Activated CD4-positive, alpha-beta T cell treated with anti-CD3 and anti-CD28 coated beads for 36 hours (primary cell): Measurements from ENCODE around the gene LBX2. TPM values are rescaled to one million over a fixed set of nuclear protein-coding genes. Genes with fewer than 3 reads are reported as not detected.

Experiments
- ATAC-seq: fragments of 200-7000 bp; cut with Tn5 transposase; one replicate; pipeline ENCODE4 v1.10.0; 2021; ENCODE audit warnings: mild to moderate bottlenecking, moderate library complexity
- CTCF ChIA-PET: fragments of 350-600 bp; sonication (Branson Sonifier 250); formaldehyde crosslinking; loops from one replicate; lab custom pipeline; 2021; ENCODE audit warnings: antibody characterized with exemption; lab: Charles Lee
- POLR2A ChIA-PET: fragments of 350-600 bp; sonication (Branson Sonifier 250); formaldehyde crosslinking; loops from one replicate; lab custom pipeline; 2021; ENCODE audit warnings: antibody characterized with exemption, inconsistent platforms; lab: Charles Lee
- DNase-seq: peaks from one replicate; pipeline ENCODE4 v3.0.0-alpha.2; 2020
- H3K27ac Mint-ChIP-seq: one replicate; pipeline ENCODE4 v1.8.0; 2021; ENCODE audit warnings: mixed read lengths
- H3K27me3 Mint-ChIP-seq: one replicate; pipeline ENCODE4 v1.8.0; 2021; ENCODE audit warnings: mixed read lengths
- H3K36me3 Mint-ChIP-seq: one replicate; pipeline ENCODE4 v1.8.0; 2021; ENCODE audit warnings: low read depth, mixed read lengths
- H3K4me1 Mint-ChIP-seq: one replicate; pipeline ENCODE4 v1.8.0; 2021; ENCODE audit warnings: mixed read lengths
- H3K4me3 Mint-ChIP-seq: one replicate; pipeline ENCODE4 v1.8.0; 2021; ENCODE audit warnings: mild to moderate bottlenecking, moderate library complexity, mixed read lengths
- H3K9me3 Mint-ChIP-seq: one replicate; pipeline ENCODE4 v1.8.0; 2021; ENCODE audit warnings: low read depth, mixed read lengths
- intact Hi-C, 2 experiments: fragments of 100-400 bp; cut with DNase I in 1 of 2; cut with micrococcal nuclease in 1 of 2; formaldehyde crosslinking; loops; one replicate each; pipeline versions ENCODE4 v1.14.2 to v1.15.1; 2022 to 2024; cut with DNase I, micrococcal nuclease
- total RNA-seq, 2 experiments: library from RNA; stranded (reverse); gene quantifications; one replicate each; pipeline ENCODE4 v1.2.3, GENCODE V29; 2021

Gene LBX2
- total RNA-seq, 2 experiments from 2014 or later: 0.28 TPM; not detected in 1

DNA sequence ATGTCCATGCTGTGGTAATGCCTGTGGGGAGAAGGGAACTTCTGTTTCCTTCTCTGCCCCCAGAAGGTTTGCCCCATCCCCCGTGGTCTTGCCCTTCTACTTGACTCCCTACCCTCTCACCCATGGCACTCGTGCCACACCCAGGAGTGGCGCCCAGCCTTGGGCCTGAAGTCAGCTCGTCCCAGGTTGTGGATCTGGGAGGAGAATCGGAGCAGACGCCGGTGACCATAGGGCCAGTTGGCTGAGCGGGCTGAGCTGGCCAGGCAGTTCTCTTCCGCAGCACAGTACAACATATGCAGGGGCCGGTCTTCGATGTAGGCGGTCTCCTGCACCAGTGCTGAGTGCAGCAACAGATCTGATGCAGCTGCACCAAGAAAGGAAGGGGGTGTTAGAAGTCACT, 35.0 kb upstream of the LBX2 start:
- CTCF ChIA-PET: interaction anchor here (1.0 to 1.5 kb wide), 2 partner anchors 51 to 52 kb away, joined by 3 to 7 read pairs; partner anchors contain the start of genes CCDC142 and TTC31

DNA sequence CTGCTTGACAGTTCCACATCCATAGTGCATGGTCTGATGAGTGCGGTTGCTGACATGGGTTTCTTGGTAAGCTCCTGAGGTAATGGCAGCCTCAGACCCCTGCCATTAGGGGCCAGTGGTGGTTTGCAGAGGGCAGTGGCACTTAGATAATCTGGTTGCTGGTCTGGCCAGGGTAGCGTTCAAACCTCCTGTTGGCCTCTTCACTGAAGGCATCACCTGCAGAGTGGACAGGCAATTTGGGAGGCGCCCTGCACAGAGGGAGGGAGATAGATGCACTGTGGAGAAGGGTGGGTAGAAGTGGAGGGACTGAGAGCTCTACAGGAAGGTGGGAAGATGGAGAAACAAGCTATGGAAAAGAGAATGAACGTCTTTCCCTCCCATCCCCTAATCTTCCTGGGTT, 34.1 kb upstream of the LBX2 start:
- H3K36me3 Mint-ChIP-seq: peaks cover 26% of the 10 kb centered on the region
- POLR2A ChIA-PET: interaction anchor here (0.6 to 0.7 kb wide), 2 partner anchors 33 to 288 kb away, joined by 3 read pairs; no protein-coding TSS in a partner anchor
- peaks cover 16% of the 10 kb centered on the region for H3K4me1 Mint-ChIP-seq
- intact Hi-C loops: loop anchor here (5.0 kb wide), 3 partner anchors 36 to 201 kb away; partner anchors contain the start of gene LBX2 (in 1 of the 2)
- H3K27ac Mint-ChIP-seq: no peak overlapping the region
- DNase-seq (no peak), ATAC-seq (no peak)
- H3K27me3 Mint-ChIP-seq: peaks cover 7% of the 10 kb centered on the region
- H3K9me3 Mint-ChIP-seq: no peaks in the 10 kb centered on the region
- CTCF ChIA-PET: interaction anchor here (0.7 to 1.5 kb wide), 3 partner anchors 51 to 208 kb away, joined by 3 to 7 read pairs (median 3); partner anchors contain the start of genes CCDC142 and TTC31
- no peak overlapping the region for H3K4me3 Mint-ChIP-seq

More for the DNA sequence above, 35.0 kb upstream of the LBX2 start:
- peaks cover 16% of the 10 kb centered on the region for H3K27me3 Mint-ChIP-seq
- no peaks in the 10 kb centered on the region for H3K9me3 Mint-ChIP-seq
- POLR2A ChIA-PET: no interaction called here
- ATAC-seq (no peak), DNase-seq (no peak)
- peaks cover 18% of the 10 kb centered on the region for H3K36me3 Mint-ChIP-seq
- peaks cover 16% of the 10 kb centered on the region for H3K4me1 Mint-ChIP-seq
- intact Hi-C loops: loop anchor here (5.0 kb wide), 3 partner anchors 37 to 202 kb away; partner anchors contain the start of gene LBX2 (in 1 of the 2)
- no peak overlapping the region for H3K27ac Mint-ChIP-seq
- H3K4me3 Mint-ChIP-seq: no peak overlapping the region

GRCh38 chr2:74532222-74532621, 32.8 kb upstream of the LBX2 start:
- intact Hi-C loops: loop anchor here (1.0 to 5.0 kb wide), 4 partner anchors 35 to 282 kb away; partner anchors contain the start of gene LBX2 (in 1 of the 2)
- H3K4me1 Mint-ChIP-seq: peaks cover 27% of the 10 kb centered on the region
- H3K4me3 Mint-ChIP-seq: peak overlapping the region; percentile 37
- H3K27me3 Mint-ChIP-seq: no peaks in the 10 kb centered on the region
- ATAC-seq: no peak
- no peaks in the 10 kb centered on the region for H3K9me3 Mint-ChIP-seq
- DNase-seq: no peak
- peaks cover 39% of the 10 kb centered on the region for H3K36me3 Mint-ChIP-seq
- CTCF ChIA-PET: interaction anchor here (0.6 to 4.9 kb wide), 15 partner anchors 9 to 282 kb away, joined by 3 to 33 read pairs (median 4); partner anchors contain the start of genes CCDC142, INO80B, MRPL53 and TTC31
- POLR2A ChIA-PET: no interaction called here
- H3K27ac Mint-ChIP-seq: no peak overlapping the region

GRCh38 chr2:74531666-74532065, 32.3 kb upstream of the LBX2 start:
- Mint-ChIP-seq H3K27ac (no peak overlapping the region), H3K4me1 (peaks cover 31% of the 10 kb centered on the region), H3K27me3 (no peaks in the 10 kb centered on the region), H3K4me3 (no peak overlapping the region), H3K36me3 (peaks cover 44% of the 10 kb centered on the region), H3K9me3 (no peaks in the 10 kb centered on the region)
- no peak for DNase-seq
- no peak for ATAC-seq
- intact Hi-C loops: loop anchor here (1.0 to 5.0 kb wide), 5 partner anchors 17 to 281 kb away; partner anchors contain the start of gene LBX2 (in 1 of the 2)
- ChIA-PET CTCF (interaction anchor here (0.6 to 4.9 kb wide), 16 partner anchors 12 to 282 kb away, joined by 3 to 33 read pairs (median 4); partner anchors contain the start of genes CCDC142, INO80B, MRPL53 and TTC31), POLR2A (interaction anchor here (0.6 kb wide), 1 partner anchor 784 kb away, joined by 6 read pairs; no protein-coding TSS in a partner anchor)

DNA sequence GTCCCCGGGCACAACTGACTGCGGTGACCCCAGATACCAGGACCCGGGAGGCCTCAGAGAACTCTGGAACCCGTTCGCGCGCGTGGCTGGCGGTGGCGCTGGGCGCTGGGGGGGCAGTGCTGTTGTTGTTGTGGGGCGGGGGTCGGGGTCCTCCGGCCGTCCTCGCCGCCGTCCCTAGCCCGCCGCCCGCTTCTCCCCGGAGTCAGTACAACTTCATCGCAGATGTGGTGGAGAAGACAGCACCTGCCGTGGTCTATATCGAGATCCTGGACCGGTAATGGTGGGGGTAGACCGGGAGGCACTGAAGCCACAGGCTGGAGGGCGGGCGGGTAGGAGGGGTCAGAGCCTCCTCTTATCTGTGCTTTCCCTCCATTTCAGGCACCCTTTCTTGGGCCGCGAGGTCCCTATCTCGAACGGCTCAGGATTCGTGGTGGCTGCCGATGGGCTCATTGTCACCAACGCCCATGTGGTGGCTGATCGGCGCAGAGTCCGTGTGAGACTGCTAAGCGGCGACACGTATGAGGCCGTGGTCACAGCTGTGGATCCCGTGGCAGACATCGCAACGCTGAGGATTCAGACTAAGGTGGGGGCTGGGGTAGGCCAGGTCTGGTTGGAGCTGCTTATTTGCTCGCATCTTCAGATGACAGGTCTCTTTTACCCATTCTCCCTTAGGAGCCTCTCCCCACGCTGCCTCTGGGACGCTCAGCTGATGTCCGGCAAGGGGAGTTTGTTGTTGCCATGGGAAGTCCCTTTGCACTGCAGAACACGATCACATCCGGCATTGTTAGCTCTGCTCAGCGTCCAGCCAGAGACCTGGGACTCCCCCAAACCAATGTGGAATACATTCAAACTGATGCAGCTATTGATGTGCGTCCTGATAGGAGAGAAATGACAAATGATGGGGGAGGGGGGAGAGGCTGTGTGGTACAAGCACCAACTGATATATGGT, 31.1 kb upstream of the LBX2 start:
- Mint-ChIP-seq H3K4me3 (peak overlapping the region; percentile 100), H3K9me3 (no peaks in the 10 kb centered on the region), H3K27me3 (no peaks in the 10 kb centered on the region), H3K36me3 (peaks cover 54% of the 10 kb centered on the region), H3K27ac (peak overlapping the region; percentile 85), H3K4me1 (peaks cover 35% of the 10 kb centered on the region)
- POLR2A ChIA-PET: interaction anchor here (0.6 to 1.7 kb wide), 6 partner anchors 15 to 75 kb away, joined by 3 to 11 read pairs (median 4); partner anchors contain the start of genes CCDC142, INO80B, TTC31 and WBP1
- DNase-seq: peak; percentile 68
- intact Hi-C loops: loop anchor here (2.0 to 5.0 kb wide), 4 partner anchors 18 to 198 kb away; partner anchors contain the start of gene LBX2 (in 1 of the 2)
- ATAC-seq: peak; percentile 40
- CTCF ChIA-PET: interaction anchor here (0.6 to 4.9 kb wide), 10 partner anchors 15 to 123 kb away, joined by 3 to 33 read pairs (median 4); partner anchors contain the start of genes CCDC142, INO80B, SEMA4F and TTC31

GRCh38 chr2:74529357-74530238, 30.2 kb upstream of the LBX2 start, which contains the start of the genes AUP1 and HTRA2:
Gene AUP1 (minus strand): TSS chr2:74529706. CDS start chr2:74529629, 77 bp downstream.
Gene HTRA2 (plus strand): TSS chr2:74529933. CDS start chr2:74530007, 74 bp downstream.
- DNase-seq: peak; percentile 97
- ChIA-PET CTCF (interaction anchor here (0.5 to 4.9 kb wide), 7 partner anchors 12 to 119 kb away, joined by 3 to 33 read pairs (median 3); partner anchors contain the start of genes CCDC142, INO80B, TTC31 and WBP1), POLR2A (interaction anchor here (0.6 to 1.7 kb wide), 5 partner anchors 14 to 75 kb away, joined by 3 to 11 read pairs (median 4); partner anchors contain the start of genes CCDC142, INO80B, TTC31 and WBP1)
- Mint-ChIP-seq H3K4me1 (peaks cover 35% of the 10 kb centered on the region), H3K27ac (peak within 1 kb of the TSS; percentile 98), H3K27me3 (no peaks in the 10 kb centered on the region), H3K9me3 (no peaks in the 10 kb centered on the region), H3K36me3 (peaks cover 54% of the 10 kb centered on the region), H3K4me3 (peak within 1 kb of the TSS; percentile 100)
- ATAC-seq: peak; percentile 90
- intact Hi-C loops: loop anchor here (1.0 to 5.0 kb wide), 14 partner anchors 19 to 792 kb away; partner anchors contain the start of genes DOK1 (in 2 of the 2), MRPL53 (in 2 of the 2), PCGF1 (in 2 of the 2) and TTC31 (in 2 of the 2)

- Mint-ChIP-seq H3K4me1 (peaks cover 35% of the 10 kb centered on the region), H3K36me3 (peaks cover 54% of the 10 kb centered on the region), H3K27me3 (no peaks in the 10 kb centered on the region), H3K9me3 (no peaks in the 10 kb centered on the region), H3K27ac (peak overlapping the region; percentile 98), H3K4me3 (peak overlapping the region; percentile 100)
- peak; percentile 59 for DNase-seq
- ATAC-seq: peak; percentile 2
- intact Hi-C loops: loop anchor here (1.0 kb wide), 10 partner anchors 21 to 791 kb away; partner anchors contain the start of genes DOK1 (in 2 of the 2), MRPL53 (in 2 of the 2), PCGF1 (in 2 of the 2) and TTC31 (in 2 of the 2)
- POLR2A ChIA-PET: interaction anchor here (0.7 to 1.7 kb wide), 2 partner anchors 70 to 74 kb away, joined by 4 to 11 read pairs; partner anchors contain the start of genes INO80B and WBP1
- CTCF ChIA-PET: interaction anchor here (0.5 to 4.9 kb wide), 6 partner anchors 11 to 120 kb away, joined by 3 to 33 read pairs (median 3); partner anchors contain the start of genes CCDC142 and TTC31
Measured at GRCh38 chr2:74528600-74529356, 29.4 kb upstream of the LBX2 start.

GRCh38 chr2:74527741-74528140, 28.3 kb upstream of the LBX2 start:
- H3K4me3 Mint-ChIP-seq: peak overlapping the region; percentile 100
- ChIA-PET CTCF (no interaction called here), POLR2A (no interaction called here)
- peaks cover 54% of the 10 kb centered on the region for H3K36me3 Mint-ChIP-seq
- ATAC-seq (no peak), DNase-seq (no peak)
- no peaks in the 10 kb centered on the region for H3K9me3 Mint-ChIP-seq
- peaks cover 35% of the 10 kb centered on the region for H3K4me1 Mint-ChIP-seq
- no peaks in the 10 kb centered on the region for H3K27me3 Mint-ChIP-seq
- intact Hi-C loops: no loop called here
- H3K27ac Mint-ChIP-seq: peak overlapping the region; percentile 44

GRCh38 chr2:74526649-74527230, 27.3 kb upstream of the LBX2 start:
- H3K4me1 Mint-ChIP-seq: peaks cover 30% of the 10 kb centered on the region
- CTCF ChIA-PET: interaction anchor here (0.7 to 1.1 kb wide), 2 partner anchors 43 to 44 kb away, joined by 5 to 6 read pairs; partner anchors contain the start of genes CCDC142 and TTC31

More at GRCh38 chr2:74526649-74527230, 27.3 kb upstream of the LBX2 start:
- POLR2A ChIA-PET: interaction anchor here (0.7 to 1.2 kb wide), 3 partner anchors 17 to 72 kb away, joined by 3 to 4 read pairs (median 4); partner anchors contain the start of genes INO80B and WBP1
- Mint-ChIP-seq H3K9me3 (no peaks in the 10 kb centered on the region), H3K27me3 (peaks cover 2% of the 10 kb centered on the region), H3K36me3 (peaks cover 45% of the 10 kb centered on the region), H3K4me3 (peak overlapping the region; percentile 13), H3K27ac (peak overlapping the region; percentile 6)
- DNase-seq (no peak), ATAC-seq (no peak)
- intact Hi-C loops: no loop called here
